OCI-LY1 (cell line): ENCODE data around the gene POLR2E.

Experiments used
- CTCF ChIP-seq: fragments of 200-600 bp; sonication (generic), shearing (Covaris generic); IDR thresholded peaks from 2 replicates; pipeline ENCODE4 v1.5.1; 2017; ENCODE audit warnings: mild to moderate bottlenecking, antibody characterized with exemption, low read length, moderate library complexity, mixed read lengths
- EZH2 ChIP-seq: fragments of 200-600 bp; sonication (generic), shearing (Covaris generic); IDR thresholded peaks from 2 replicates; pipeline ENCODE4 v1.8.0; 2017; ENCODE audit warnings: borderline replicate concordance, mixed run types, mild to moderate bottlenecking, antibody characterized with exemption, low read length, moderate library complexity, mixed read lengths

- no peak for TF ChIP-seq CTCF
- TF ChIP-seq EZH2: no peak
Observed at GRCh38 chr19:1079566-1080111, 15.5 kb downstream of the POLR2E start.
